SH-SY5Y (cell line): Measurements from ENCODE around the gene OSBPL9.

Source experiments
- GATA2 ChIP-seq: IDR thresholded peaks from 2 replicates; pipeline ENCODE4 v1.6.1; 2011; ENCODE audit warnings: mild to moderate bottlenecking, low read depth, low read length
- GATA3 ChIP-seq: IDR thresholded peaks from 2 replicates; pipeline ENCODE4 v1.6.1; 2011; ENCODE audit warnings: low read depth, mild to moderate bottlenecking, low read length, moderate library complexity

OSBPL9 gene

GRCh38 chr1:51719146-51719545 lies 102.3 kb downstream of the OSBPL9 start:
- no peak for TF ChIP-seq GATA2
- no peak for TF ChIP-seq GATA3

- no peak for TF ChIP-seq GATA3
- TF ChIP-seq GATA2, result no peak
These were observed 107.9 kb downstream of the OSBPL9 start for GRCh38 chr1:51724797-51725196.

GRCh38 chr1:51726051-51726450 lies 109.2 kb downstream of the OSBPL9 start:
- TF ChIP-seq GATA2 (no peak), GATA3 (no peak)

GRCh38 chr1:51726544-51727225 lies 109.8 kb downstream of the OSBPL9 start:
- TF ChIP-seq GATA3, result no peak
- TF ChIP-seq GATA2, result no peak

- TF ChIP-seq GATA2, result no peak
- no peak for TF ChIP-seq GATA3
These were observed 110.5 kb downstream of the OSBPL9 start for GRCh38 chr1:51727366-51727765.

- TF ChIP-seq GATA2 (no peak), GATA3 (no peak)
These were observed 111.8 kb downstream of the OSBPL9 start for GRCh38 chr1:51728611-51729155.

GRCh38 chr1:51729156-51729823 lies 112.4 kb downstream of the OSBPL9 start:
- TF ChIP-seq GATA2 (0 out of 2 replicates have a peak, but pooled peaks have one; percentile 5), GATA3 (no peak)

- TF ChIP-seq GATA3 (no peak), GATA2 (no peak)
These were observed 113.0 kb downstream of the OSBPL9 start for GRCh38 chr1:51729824-51730301.

- no peak for TF ChIP-seq GATA3
- no peak for TF ChIP-seq GATA2
These were observed 115.1 kb downstream of the OSBPL9 start for GRCh38 chr1:51731998-51732397.

- TF ChIP-seq GATA3 (no peak), GATA2 (no peak)
These were observed 116.0 kb downstream of the OSBPL9 start for GRCh38 chr1:51732701-51733425.

GRCh38 chr1:51733793-51734522 lies 117.1 kb downstream of the OSBPL9 start:
- no peak for TF ChIP-seq GATA3
- TF ChIP-seq GATA2, result no peak

- TF ChIP-seq GATA3 (no peak), GATA2 (no peak)
These were observed 118.2 kb downstream of the OSBPL9 start for GRCh38 chr1:51734896-51735745.
